Activated T-helper 1 cell treated with anti-CD3 and anti-CD28 coated beads, Interleukin-2, amount 50 U/mL, for 16 hours (primary cell): ENCODE measurements around the gene ZNF445.
"Not testable (repeated sequence)": the region's sequence is repeated elsewhere in the genome, so short reads cannot be mapped to it uniquely, and the experiment has no call there.

ENCODE experiments used
- DNase-seq, 2 donors: peaks; one replicate each; pipeline ENCODE4 v3.0.0-alpha.2; 2020; ENCODE audit warnings: low read depth in 1 of 2, low spot score in 1 of 2

The ZNF445 gene

GRCh38 chr3:44402548-44402947 is 74.9 kb downstream of the ZNF445 start:
- no peak for DNase-seq

- DNase-seq = no peak
Observed at GRCh38 chr3:44400771-44401170, 76.7 kb downstream of the ZNF445 start.

- DNase-seq = no peak
Observed at GRCh38 chr3:44398853-44399252, 78.6 kb downstream of the ZNF445 start.

- not testable (repeated sequence) for DNase-seq
Observed at GRCh38 chr3:44398271-44398670, 79.2 kb downstream of the ZNF445 start.

GRCh38 chr3:44396200-44397171 is 81.0 kb downstream of the ZNF445 start:
- no peak for DNase-seq

GRCh38 chr3:44395714-44396113 is 81.8 kb downstream of the ZNF445 start:
- no peak for DNase-seq

- DNase-seq = no peak
Observed at GRCh38 chr3:44392489-44392888, 85.0 kb downstream of the ZNF445 start.

- no peak for DNase-seq
Observed at GRCh38 chr3:44387404-44387803, 90.1 kb downstream of the ZNF445 start.
